Adrenal gland (tissue), 12 donors: ENCODE data around the gene EXOC4. TPM values are rescaled to one million over a fixed set of nuclear protein-coding genes. Genes with fewer than 3 reads are reported as not detected.

Experiments used
- DNase-seq, 7 donors: peaks; one replicate each; pipeline ENCODE4 v3.0.0-alpha.2; 2019 to 2020
- H3K27ac ChIP-seq, 5 donors: fragments of 200-600 bp; sonication (generic) in 4 of 5; 1 replicate in 3 of 5; 2 replicates in 2 of 5; pipeline versions ENCODE4 v1.5.1 to v1.8.0; 2016 to 2020; ENCODE audit warnings: mild to moderate bottlenecking in 1 of 5
- H3K27me3 ChIP-seq: fragments of 200-600 bp; 2 replicates; pipeline ENCODE4 v1.8.0; 2021
- H3K36me3 ChIP-seq, 2 donors: fragments of 200-600 bp; replicated peaks in 1 of 2; 1 replicate in 1 of 2; 2 replicates in 1 of 2; pipeline versions ENCODE4 v1.5.1 to v1.8.0; 2018 to 2022
- H3K4me1 ChIP-seq, 2 donors: fragments of 200-600 bp; replicated peaks in 1 of 2; 1 replicate in 1 of 2; 2 replicates in 1 of 2; pipeline versions ENCODE4 v1.5.1 to v1.8.0; 2018 to 2021
- H3K4me3 ChIP-seq, 4 donors: fragments of 200-600 bp; sonication (generic) in 3 of 4; one replicate each; pipeline ENCODE4 v1.5.1; 2016 to 2018
- H3K9me3 ChIP-seq, 3 donors: fragments of 200-600 bp; sonication (generic) in 1 of 3; replicated peaks in 1 of 3; 1 replicate in 2 of 3; 2 replicates in 1 of 3; pipeline versions ENCODE4 v1.5.1 to v1.8.0; 2016 to 2021
- POLR2A ChIP-seq, 2 donors: fragments of 450-650 bp; IDR thresholded peaks; one replicate each; pipeline ENCODE4 v1.6.1; 2017; ENCODE audit warnings: antibody characterized with exemption in 2 of 2, mild to moderate bottlenecking in 2 of 2, moderate library complexity in 1 of 2
- WGBS, 4 donors: extraction: QIAGEN DNeasy Blood & Tissue Kit in 2 of 4; methylation state at CpG; one replicate each; pipeline versions ENCODE4 v1.1.5 to v1.1.7; 2013 to 2017; 5-methylcytosine and 5-hydroxymethylcytosine counted together
- intact Hi-C, 2 donors: fragments of 100-400 bp; cut with DNase I; formaldehyde crosslinking; loops; one replicate each; pipeline versions ENCODE4 v1.14.1 to v1.15.0; 2022 to 2023
- polyA plus RNA-seq, 3 donors: library from polyadenylated mRNA; stranded (reverse); fragments of 200-250 nt in 2 of 3; fragments of 350-450 nt in 1 of 3; fragmentation: Illumina TruSeq in 1 of 3; extraction: RNeasy Lipid Tissue Mini Kit (QIAGEN cat#74804) in 1 of 3; gene quantifications; one replicate each; pipeline ENCODE4 v1.2.3, GENCODE V29; 2013 to 2014
- total RNA-seq, 9 donors: library from RNA; depleted of rRNA in 4 of 9; stranded (reverse); fragments of >200 nt in 4 of 9; fragments of 120-200 nt in 1 of 9; fragmentation: NEBNext Ultra II Directional in 1 of 9; extraction: Animal tissue kit (Norgen Biotek cat#: 25700) in 1 of 9; gene quantifications; one replicate each; pipeline versions ENCODE4 v1.1.0 to v1.2.4, GENCODE V29; 2013 to 2023
- TF ChIP-seq, protein P1 (sequence below), 6 experiments: fragments of 450-650 bp in 4 of 6; fragments of 200-600 bp in 2 of 6; sonication (generic) in 1 of 6; IDR thresholded peaks; 1 replicate in 5 of 6; 2 replicates in 1 of 6; pipeline versions ENCODE4 v1.5.1 to v1.8.0; 2016 to 2021; ENCODE audit warnings: antibody characterized with exemption in 6 of 6, mild to moderate bottlenecking in 2 of 6, moderate library complexity in 1 of 6
- donor health status: healthy with polysubstance abuse.
- donor health status: Bipolar disorder and iron deficiency.
- donor health status: DM: yes; HTN: yes; CAD: no.
- donor health status: DM: no; HTN: no; CAD: no.
- donor health status: DM: no; HTN: no; CAD: no.
- donor health status: DM: yes; HTN: yes; CAD: no.

Gene EXOC4
- total and polyA plus RNA-seq, 12 donors = 12.5 to 93.8 (median 67.4) TPM

DNA sequence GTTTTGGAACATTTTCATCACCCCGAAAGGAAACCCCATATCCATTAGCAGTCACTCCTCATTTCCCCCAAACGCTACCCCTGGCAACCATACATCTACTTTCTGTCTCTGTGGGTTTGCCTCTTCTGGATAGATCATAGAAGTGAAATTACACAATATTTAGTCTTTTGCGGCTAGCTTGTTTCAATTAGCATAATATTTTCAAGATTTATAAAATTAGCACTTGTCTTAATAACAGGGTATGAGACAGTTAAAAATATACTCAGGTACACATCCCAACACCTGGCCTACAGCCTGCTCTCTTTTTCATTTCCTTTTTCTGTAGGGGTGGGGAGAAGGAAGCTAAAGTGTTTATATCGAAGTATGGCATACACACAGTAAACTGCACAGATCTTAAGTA lies 792.8 kb downstream of the EXOC4 start:
- intact Hi-C loops = no loop called here
- Histone ChIP-seq H3K4me1 (no peaks in the 10 kb centered on the region), H3K9me3 (no peaks in the 10 kb centered on the region), H3K27ac (no peak overlapping the region), H3K36me3 (no peaks in the 10 kb centered on the region), H3K4me3 (no peak overlapping the region), H3K27me3 (no peaks in the 10 kb centered on the region)
- WGBS, 4 donors = 81 to 92% (median 88%) methylated on average over 4 of the region's 4 CpGs
- no peak for DNase-seq
- TF ChIP-seq POLR2A (IDR thresholded peaks at IDR 0.05) = no peak
- TF ChIP-seq, protein P1, sequence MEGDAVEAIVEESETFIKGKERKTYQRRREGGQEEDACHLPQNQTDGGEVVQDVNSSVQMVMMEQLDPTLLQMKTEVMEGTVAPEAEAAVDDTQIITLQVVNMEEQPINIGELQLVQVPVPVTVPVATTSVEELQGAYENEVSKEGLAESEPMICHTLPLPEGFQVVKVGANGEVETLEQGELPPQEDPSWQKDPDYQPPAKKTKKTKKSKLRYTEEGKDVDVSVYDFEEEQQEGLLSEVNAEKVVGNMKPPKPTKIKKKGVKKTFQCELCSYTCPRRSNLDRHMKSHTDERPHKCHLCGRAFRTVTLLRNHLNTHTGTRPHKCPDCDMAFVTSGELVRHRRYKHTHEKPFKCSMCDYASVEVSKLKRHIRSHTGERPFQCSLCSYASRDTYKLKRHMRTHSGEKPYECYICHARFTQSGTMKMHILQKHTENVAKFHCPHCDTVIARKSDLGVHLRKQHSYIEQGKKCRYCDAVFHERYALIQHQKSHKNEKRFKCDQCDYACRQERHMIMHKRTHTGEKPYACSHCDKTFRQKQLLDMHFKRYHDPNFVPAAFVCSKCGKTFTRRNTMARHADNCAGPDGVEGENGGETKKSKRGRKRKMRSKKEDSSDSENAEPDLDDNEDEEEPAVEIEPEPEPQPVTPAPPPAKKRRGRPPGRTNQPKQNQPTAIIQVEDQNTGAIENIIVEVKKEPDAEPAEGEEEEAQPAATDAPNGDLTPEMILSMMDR (IDR thresholded peaks at IDR 0.05) = no peak

DNA sequence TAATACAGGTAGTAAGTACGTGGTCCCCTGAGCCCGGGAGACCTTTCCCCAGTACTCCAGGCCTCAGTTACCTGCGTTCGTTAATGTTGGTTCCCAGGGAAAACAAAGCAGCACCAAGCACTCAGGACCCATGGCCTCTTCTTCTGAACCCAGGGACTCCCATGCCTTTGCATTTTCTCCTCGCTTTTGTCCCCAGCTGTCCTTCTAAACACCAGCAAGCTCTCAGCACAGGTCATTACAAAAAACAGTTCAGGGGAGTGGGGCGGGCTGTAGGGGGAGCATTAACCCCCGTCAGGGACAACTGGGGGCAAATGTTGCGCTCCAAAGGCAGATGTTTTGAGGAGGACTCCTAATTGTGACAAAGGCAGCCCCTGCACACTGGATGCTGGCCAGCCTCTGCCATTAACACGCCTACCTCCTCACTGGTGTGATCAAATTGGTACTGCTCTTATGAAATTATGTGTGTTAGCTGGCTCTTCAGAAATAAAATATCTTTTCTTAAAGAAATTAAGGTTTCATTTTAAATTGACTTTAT lies 793.8 kb downstream of the EXOC4 start:
- no peaks in the 10 kb centered on the region for H3K4me1 ChIP-seq
- no peak overlapping the region for H3K4me3 ChIP-seq
- no peak for DNase-seq
- no peak for TF ChIP-seq POLR2A (IDR thresholded peaks at IDR 0.05)
- TF ChIP-seq, protein P1 (IDR thresholded peaks at IDR 0.05) = no peak
- H3K9me3 ChIP-seq = no peaks in the 10 kb centered on the region
- 89 to 98% (median 91%) methylated on average over 8 to 9 of the region's 9 CpGs for WGBS, 4 donors
- no peaks in the 10 kb centered on the region for H3K27me3 ChIP-seq
- no peaks in the 10 kb centered on the region for H3K36me3 ChIP-seq
- H3K27ac ChIP-seq = no peak overlapping the region
- intact Hi-C loops = no loop called here

DNA sequence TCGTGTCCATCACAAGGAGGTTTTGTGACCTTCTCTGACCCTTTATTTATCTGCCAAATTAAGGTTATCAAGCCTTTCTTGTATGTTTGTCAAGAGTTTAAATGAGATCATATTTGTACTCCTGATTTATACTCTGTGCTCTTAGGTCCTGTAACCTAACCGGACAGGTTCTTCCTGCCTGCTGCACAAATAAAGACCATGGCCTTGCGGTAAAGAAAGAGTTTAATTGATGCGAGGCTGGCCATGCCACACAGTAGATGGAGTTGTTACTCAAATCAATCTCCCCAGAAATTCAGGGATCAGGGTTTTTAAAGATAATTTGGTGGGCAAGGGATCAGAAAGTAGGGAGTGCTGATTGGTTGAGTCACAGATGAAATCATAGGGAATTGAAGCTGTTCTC lies 794.8 kb downstream of the EXOC4 start:
- no peaks in the 10 kb centered on the region for H3K4me1 ChIP-seq
- H3K9me3 ChIP-seq = no peaks in the 10 kb centered on the region
- no peak overlapping the region for H3K27ac ChIP-seq
- TF ChIP-seq, protein P1 (IDR thresholded peaks at IDR 0.05) = no peak
- TF ChIP-seq POLR2A (IDR thresholded peaks at IDR 0.05) = no peak
- WGBS, 4 donors = 94 to 99% (median 97%) methylated on average over 4 of the region's 4 CpGs
- H3K4me3 ChIP-seq = no peak overlapping the region
- DNase-seq = no peak
- intact Hi-C loops = no loop called here
- no peaks in the 10 kb centered on the region for H3K27me3 ChIP-seq
- H3K36me3 ChIP-seq = no peaks in the 10 kb centered on the region

DNA sequence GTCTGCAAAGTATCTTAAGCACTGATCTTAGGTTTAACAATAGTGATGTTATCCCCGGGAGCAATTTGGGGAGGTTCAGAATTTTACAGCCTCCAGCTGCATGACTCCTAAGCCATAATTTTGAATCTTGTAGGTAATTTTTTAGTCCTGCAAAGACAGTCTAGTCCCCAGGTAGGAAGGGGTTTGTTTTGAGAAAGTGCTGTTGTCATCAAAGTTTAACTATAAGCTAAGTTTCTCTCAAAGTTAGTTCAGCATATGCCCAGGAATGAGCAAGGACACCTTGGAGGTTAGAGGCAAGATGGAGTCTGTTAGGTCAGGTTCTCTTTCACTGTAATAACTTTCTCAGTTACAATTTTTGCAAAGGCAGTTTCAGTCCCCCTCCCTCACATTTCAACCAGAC lies 795.3 kb downstream of the EXOC4 start:
- no peaks in the 10 kb centered on the region for H3K4me1 ChIP-seq
- H3K9me3 ChIP-seq = no peaks in the 10 kb centered on the region
- no peaks in the 10 kb centered on the region for H3K36me3 ChIP-seq
- intact Hi-C loops = no loop called here
- 92 to 100% (median 100%) methylated on average over 1 of the region's 1 CpG for WGBS, 4 donors
- H3K4me3 ChIP-seq = no peak overlapping the region
- no peak for DNase-seq
- no peaks in the 10 kb centered on the region for H3K27me3 ChIP-seq
- no peak for TF ChIP-seq POLR2A (IDR thresholded peaks at IDR 0.05)
- TF ChIP-seq, protein P1 (IDR thresholded peaks at IDR 0.05) = no peak
- no peak overlapping the region for H3K27ac ChIP-seq
